ENCODE results near the gene CAMK2A.
"Not testable (repeated sequence)": the region's sequence is repeated elsewhere in the genome, so short reads cannot be mapped to it uniquely, and the experiment has no call there.

The CAMK2A gene

GRCh38 chr5:150234576-150235499 is 54.7 kb downstream of the CAMK2A start:
- DNase-seq = no peak

- not testable (repeated sequence) for DNase-seq
These were observed 55.9 kb downstream of the CAMK2A start for GRCh38 chr5:150233706-150234105.

GRCh38 chr5:150230842-150231241 is 58.7 kb downstream of the CAMK2A start:
- no peak for DNase-seq

GRCh38 chr5:150229571-150229970 is 60.0 kb downstream of the CAMK2A start:
- no peak for DNase-seq

GRCh38 chr5:150227606-150228273 is 61.8 kb downstream of the CAMK2A start:
- no peak for DNase-seq

- no peak for DNase-seq
These were observed 62.5 kb downstream of the CAMK2A start for GRCh38 chr5:150227036-150227435.

- DNase-seq = no peak
These were observed 65.0 kb downstream of the CAMK2A start for GRCh38 chr5:150224483-150225027.

GRCh38 chr5:150223474-150223873 is 66.1 kb downstream of the CAMK2A start:
- no peak for DNase-seq

GRCh38 chr5:150222906-150223305 is 66.7 kb downstream of the CAMK2A start:
- no peak for DNase-seq

GRCh38 chr5:150221471-150221870 is 68.1 kb downstream of the CAMK2A start:
- DNase-seq = no peak

GRCh38 chr5:150219861-150220260 is 69.7 kb downstream of the CAMK2A start:
- no peak for DNase-seq

- DNase-seq = no peak
These were observed 70.4 kb downstream of the CAMK2A start for GRCh38 chr5:150219142-150219541.

- DNase-seq = no peak
These were observed 70.9 kb downstream of the CAMK2A start for GRCh38 chr5:150218693-150219035.

- DNase-seq = peak; percentile 78 to 79
These were observed 71.5 kb downstream of the CAMK2A start for GRCh38 chr5:150217873-150218692.

- no peak for DNase-seq
These were observed 72.5 kb downstream of the CAMK2A start for GRCh38 chr5:150217038-150217437.

GRCh38 chr5:150215979-150216944 is 73.3 kb downstream of the CAMK2A start:
- DNase-seq = no peak

- DNase-seq = no peak
These were observed 75.3 kb downstream of the CAMK2A start for GRCh38 chr5:150214289-150214688.

- DNase-seq = no peak
These were observed 76.0 kb downstream of the CAMK2A start for GRCh38 chr5:150213530-150213929.

GRCh38 chr5:150211156-150212030 is 78.2 kb downstream of the CAMK2A start:
- DNase-seq = no peak

GRCh38 chr5:150210644-150211043 is 78.9 kb downstream of the CAMK2A start:
- no peak for DNase-seq
